ENCODE data around the gene PPT2. TPM values are rescaled to one million over a fixed set of nuclear protein-coding genes. Genes with fewer than 3 reads are reported as not detected.

Gene PPT2
- total and polyA plus RNA-seq, 9 donors: 33.5 to 63.9 (median 43.9) TPM

DNA sequence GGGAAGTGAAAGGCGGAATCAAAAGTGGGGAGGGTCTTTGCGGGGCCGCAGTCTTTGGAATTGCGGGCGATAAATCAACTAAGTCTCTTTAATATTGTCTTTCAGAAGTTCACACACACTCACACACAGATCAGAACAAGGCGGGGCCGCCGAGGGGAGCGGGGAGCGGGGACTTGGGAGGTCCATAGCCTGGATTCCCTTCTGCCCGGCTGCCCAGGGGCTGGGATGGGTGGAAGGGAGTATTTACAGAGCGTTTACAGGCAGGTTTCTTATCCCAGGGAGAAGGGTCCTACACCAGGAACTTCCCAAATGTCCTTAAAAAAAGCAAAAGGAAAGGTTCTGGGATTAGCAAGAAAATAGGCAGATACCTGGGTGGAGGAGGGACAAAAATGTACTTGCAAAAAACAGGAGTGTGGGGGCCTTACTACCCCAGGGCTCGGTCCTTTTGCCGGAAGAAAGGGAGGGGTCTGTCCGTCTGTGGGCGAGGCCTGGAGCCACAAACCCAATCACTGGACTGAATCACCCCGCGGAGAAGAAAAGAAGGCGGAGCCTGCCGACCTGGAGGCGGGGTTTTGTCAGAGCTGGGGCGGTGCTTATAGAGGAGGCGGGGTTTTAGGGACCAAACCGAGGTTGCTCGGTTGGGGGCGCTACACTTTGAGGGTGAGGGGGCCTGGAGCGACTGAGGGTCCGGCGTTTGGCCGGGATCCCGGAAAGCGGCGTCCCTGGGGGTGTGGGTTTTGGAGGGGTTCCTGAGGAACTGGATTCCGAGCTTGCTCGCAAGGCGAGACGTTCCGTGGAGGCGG is 5.5 kb upstream of the PPT2 start:
- H3K27ac ChIP-seq: no peak overlapping the region
- no peak overlapping the region for H3K4me3 ChIP-seq
- intact Hi-C loops (cut with DNase I): no loop called here
- peaks cover 3% of the 10 kb centered on the region for H3K4me1 ChIP-seq (ENCODE audit: insufficient read depth)
- TF ChIP-seq EP300 (IDR thresholded peaks at IDR 0.05): no peak
- no peak for TF ChIP-seq POLR2A (IDR thresholded peaks at IDR 0.05)
- TF ChIP-seq CTCF (IDR thresholded peaks at IDR 0.05): no peak
- no peaks in the 10 kb centered on the region for H3K27me3 ChIP-seq
- WGBS, 3 donors: 67 to 73% (median 71%) methylated on average over 39 of the region's 39 CpGs
- H3K9me3 ChIP-seq: no peaks in the 10 kb centered on the region
- DNase-seq: peak in 4 of 5 donors; percentile 61 to 73 (median 64)
- H3K36me3 ChIP-seq: no peaks in the 10 kb centered on the region

DNA sequence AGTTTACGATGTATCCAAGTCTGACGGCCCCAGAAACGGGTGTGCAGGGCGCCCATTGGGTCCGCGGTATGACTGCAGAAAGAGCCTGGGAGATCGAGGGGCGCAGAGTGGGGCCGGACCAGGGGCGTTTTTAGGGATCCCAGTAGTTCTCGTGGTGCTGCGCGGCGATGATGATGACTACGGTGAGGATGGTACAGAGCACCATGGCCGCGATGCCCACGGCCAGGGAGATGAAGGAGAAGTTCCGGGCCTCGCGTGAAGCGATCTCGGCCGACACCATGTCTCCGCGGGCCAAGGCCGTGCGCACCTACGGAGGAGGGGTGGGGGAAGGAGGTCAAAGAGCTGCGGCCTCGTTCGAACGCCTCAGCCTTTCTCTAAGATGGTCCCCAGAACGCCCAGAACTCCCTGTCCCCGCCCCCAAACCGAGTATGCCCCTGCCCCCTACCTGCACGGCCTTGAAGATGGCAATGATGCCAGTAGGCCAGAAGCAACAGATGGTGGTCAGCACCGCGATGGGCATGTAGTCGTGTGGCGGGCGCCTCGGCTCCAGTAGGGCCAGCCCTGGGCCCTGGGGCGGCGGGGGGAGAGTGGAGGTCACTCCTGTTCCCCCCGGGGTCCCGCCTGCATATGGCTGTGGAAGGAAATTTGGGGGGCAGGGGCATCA is 4.7 kb upstream of the PPT2 start:
- Histone ChIP-seq H3K4me1 (ENCODE audit: insufficient read depth) (peaks cover 3% of the 10 kb centered on the region), H3K27ac (peak overlapping the region in 1 of 2 donors; percentile 90), H3K4me3 (no peak overlapping the region), H3K27me3 (no peaks in the 10 kb centered on the region), H3K36me3 (no peaks in the 10 kb centered on the region), H3K9me3 (no peaks in the 10 kb centered on the region)
- DNase-seq: no peak
- intact Hi-C loops (cut with DNase I): no loop called here
- 80 to 85% (median 85%) methylated on average over 38 to 47 of the region's 47 CpGs for WGBS, 3 donors
- TF ChIP-seq CTCF (IDR thresholded peaks at IDR 0.05): no peak
- TF ChIP-seq EP300 (IDR thresholded peaks at IDR 0.05): no peak
- TF ChIP-seq POLR2A (IDR thresholded peaks at IDR 0.05): no peak

- WGBS, 3 donors: 10 to 23% (median 17%) methylated on average over 44 to 55 of the region's 55 CpGs
- TF ChIP-seq POLR2A (IDR thresholded peaks at IDR 0.05) (no peak), EP300 (IDR thresholded peaks at IDR 0.05) (no peak), CTCF (IDR thresholded peaks at IDR 0.05) (no peak)
- intact Hi-C loops (cut with DNase I): loop anchor here in 1 of 4 donors (10.0 kb wide), 1 partner anchor 65 kb away; no protein-coding TSS in a partner anchor
- Histone ChIP-seq H3K27me3 (no peaks in the 10 kb centered on the region), H3K4me3 (peak overlapping the region; percentile 51), H3K36me3 (no peaks in the 10 kb centered on the region), H3K4me1 (ENCODE audit: insufficient read depth) (peaks cover 5% of the 10 kb centered on the region), H3K9me3 (no peaks in the 10 kb centered on the region), H3K27ac (peak overlapping the region; percentile 90 to 94)
- peak in 2 of 5 donors; percentile 59 for DNase-seq
Observed at GRCh38 chr6:32149932-32150870, 3.7 kb upstream of the PPT2 start.
